ENCODE measurements around the gene AGFG2.

AGFG2 gene

DNA sequence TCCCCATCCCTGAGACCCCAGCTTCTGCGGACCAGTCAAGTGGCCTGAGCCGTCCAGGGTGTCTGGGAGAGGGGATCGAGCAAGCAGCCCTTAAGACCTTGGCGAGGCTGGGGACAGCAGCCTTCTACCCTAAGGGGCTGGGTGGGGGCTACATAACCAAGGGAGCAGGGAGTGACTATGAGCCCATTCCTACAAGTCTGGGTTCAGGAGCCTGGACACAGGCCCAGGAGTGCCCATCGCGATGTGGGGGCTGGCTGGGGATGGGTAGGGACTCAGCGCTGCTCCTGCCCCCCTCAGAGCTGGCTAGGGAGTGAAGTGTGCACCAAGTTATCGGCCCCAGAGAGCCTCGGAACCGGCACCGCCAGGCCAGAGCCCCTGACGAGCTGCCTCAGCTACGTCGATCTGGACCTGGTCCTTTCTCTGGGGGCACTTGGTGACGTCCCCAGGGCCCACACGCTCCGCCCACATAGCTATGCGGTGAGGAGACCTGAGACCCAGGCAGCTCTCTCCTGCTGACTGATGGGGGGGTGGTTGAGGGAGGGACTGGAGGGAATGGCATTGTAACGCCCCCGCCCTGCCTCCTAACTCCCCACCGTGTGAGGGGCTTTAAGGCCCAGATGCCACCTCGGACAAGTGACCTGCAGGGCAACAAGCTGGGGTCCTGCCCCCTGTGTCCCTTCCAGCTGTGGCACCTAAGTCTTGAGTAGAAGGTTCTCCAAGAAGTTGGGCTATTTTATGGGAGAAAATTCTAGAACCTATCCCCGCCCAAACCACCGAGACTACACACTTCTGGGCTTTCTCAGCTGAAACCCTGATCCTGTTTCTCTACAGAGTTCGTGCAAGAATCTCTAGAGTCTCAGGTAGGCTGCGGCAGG is 32.2 kb downstream of the AGFG2 start:
- Histone ChIP-seq H3K9me2 (replicated peaks; ENCODE audit: control insufficient read depth, low read length) (no peaks in the 10 kb centered on the region), H3K27ac (ENCODE audit: low read depth, low read length) (no peak overlapping the region), H3K4me1 (ENCODE audit: control insufficient read depth, low read length) (peaks cover 34% of the 10 kb centered on the region), H3K27me3 (ENCODE audit: control insufficient read depth, low read length) (peaks cover 11% of the 10 kb centered on the region), H3K9me3 (ENCODE audit: control insufficient read depth, insufficient read depth, low read length) (no peaks in the 10 kb centered on the region), H3K36me3 (ENCODE audit: control insufficient read depth, low read length) (peaks cover 18% of the 10 kb centered on the region), H3K79me2 (ENCODE audit: control insufficient read depth, low read length) (no peaks in the 10 kb centered on the region), H3K4me3 (ENCODE audit: low read length) (no peak overlapping the region), H3F3A (ENCODE audit: control insufficient read depth, insufficient read depth) (no peaks in the 10 kb centered on the region), H4K20me1 (ENCODE audit: control insufficient read depth, insufficient read depth, low read depth, low read length) (peaks cover 5% of the 10 kb centered on the region; the same call in 1 of the 2 replicates), H3K4me2 (ENCODE audit: low read length) (no peak overlapping the region)
- TF ChIP-seq, protein P1, sequence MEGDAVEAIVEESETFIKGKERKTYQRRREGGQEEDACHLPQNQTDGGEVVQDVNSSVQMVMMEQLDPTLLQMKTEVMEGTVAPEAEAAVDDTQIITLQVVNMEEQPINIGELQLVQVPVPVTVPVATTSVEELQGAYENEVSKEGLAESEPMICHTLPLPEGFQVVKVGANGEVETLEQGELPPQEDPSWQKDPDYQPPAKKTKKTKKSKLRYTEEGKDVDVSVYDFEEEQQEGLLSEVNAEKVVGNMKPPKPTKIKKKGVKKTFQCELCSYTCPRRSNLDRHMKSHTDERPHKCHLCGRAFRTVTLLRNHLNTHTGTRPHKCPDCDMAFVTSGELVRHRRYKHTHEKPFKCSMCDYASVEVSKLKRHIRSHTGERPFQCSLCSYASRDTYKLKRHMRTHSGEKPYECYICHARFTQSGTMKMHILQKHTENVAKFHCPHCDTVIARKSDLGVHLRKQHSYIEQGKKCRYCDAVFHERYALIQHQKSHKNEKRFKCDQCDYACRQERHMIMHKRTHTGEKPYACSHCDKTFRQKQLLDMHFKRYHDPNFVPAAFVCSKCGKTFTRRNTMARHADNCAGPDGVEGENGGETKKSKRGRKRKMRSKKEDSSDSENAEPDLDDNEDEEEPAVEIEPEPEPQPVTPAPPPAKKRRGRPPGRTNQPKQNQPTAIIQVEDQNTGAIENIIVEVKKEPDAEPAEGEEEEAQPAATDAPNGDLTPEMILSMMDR (IDR thresholded peaks at IDR 0.05; ENCODE audit: low read depth, low read length, poor library complexity, severe bottlenecking), result no peak

DNA sequence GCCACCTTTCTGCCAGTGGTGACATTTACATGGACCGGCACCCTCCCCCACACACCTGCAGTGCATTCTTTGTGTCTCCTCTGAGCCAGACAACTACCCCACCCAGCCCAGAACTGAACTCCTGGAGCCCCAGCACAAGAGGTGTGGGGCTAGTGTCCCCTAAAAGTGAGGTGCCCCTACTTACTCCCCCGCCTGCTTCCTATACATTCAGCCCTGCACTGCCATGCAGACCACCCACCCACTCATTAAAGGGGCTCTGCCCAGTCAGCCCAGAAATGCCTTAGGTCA is 32.8 kb downstream of the AGFG2 start:
- H4K20me1 ChIP-seq (ENCODE audit: control insufficient read depth, insufficient read depth, low read depth, low read length), result peaks cover 5% of the 10 kb centered on the region; the same call in 1 of the 2 replicates
- H3K36me3 ChIP-seq (ENCODE audit: control insufficient read depth, low read length), result peaks cover 24% of the 10 kb centered on the region
- no peak for TF ChIP-seq EZH2phosphoT487 (IDR thresholded peaks at IDR 0.05; ENCODE audit: borderline replicate concordance, low read length)
- TF ChIP-seq, protein P1 (IDR thresholded peaks at IDR 0.05; ENCODE audit: low read depth, low read length, poor library complexity, severe bottlenecking), result no peak

DNA sequence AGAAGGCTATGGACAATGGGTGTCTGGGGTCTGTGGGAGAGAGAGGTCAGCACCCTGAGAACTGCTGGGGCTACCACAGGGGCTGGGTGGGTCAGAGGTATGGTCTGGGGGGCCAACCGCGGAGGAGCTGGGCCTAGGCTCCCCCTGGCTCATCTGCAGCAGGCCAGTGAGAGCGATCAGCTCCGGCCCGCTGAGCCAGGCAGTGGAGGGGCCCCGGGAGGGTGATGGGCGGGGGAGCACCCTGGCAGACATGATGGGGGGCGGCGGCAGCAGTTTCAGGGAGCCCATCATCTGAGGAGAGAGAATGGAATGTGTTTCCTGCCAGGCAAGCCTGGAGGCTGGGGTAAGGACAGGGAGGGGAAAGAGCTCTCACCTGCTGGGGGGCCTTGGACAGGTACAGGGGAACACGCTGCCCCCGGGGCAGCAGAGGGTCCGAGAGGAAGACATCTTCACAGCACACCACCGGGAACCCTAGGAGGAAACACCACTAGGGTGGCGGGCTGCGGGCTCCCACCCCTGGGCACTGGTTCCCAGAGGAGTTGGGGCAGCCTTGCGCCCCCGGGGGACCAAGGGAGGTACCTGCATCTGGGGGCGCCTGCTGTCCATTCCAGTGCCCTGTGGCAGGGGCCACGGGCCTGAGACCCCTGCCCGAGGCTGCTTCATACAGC is 33.4 kb downstream of the AGFG2 start:
- no peak for TF ChIP-seq EZH2phosphoT487 (IDR thresholded peaks at IDR 0.05; ENCODE audit: borderline replicate concordance, low read length)
- TF ChIP-seq, protein P1 (IDR thresholded peaks at IDR 0.05; ENCODE audit: low read depth, low read length, poor library complexity, severe bottlenecking), result peak; percentile 11
- Histone ChIP-seq H3K4me2 (ENCODE audit: low read length) (no peak overlapping the region), H3K27ac (ENCODE audit: low read depth, low read length) (no peak overlapping the region)

More for the DNA sequence above, 32.8 kb downstream of the AGFG2 start:
- Histone ChIP-seq H3K9me2 (replicated peaks; ENCODE audit: control insufficient read depth, low read length) (no peaks in the 10 kb centered on the region), H3K27ac (ENCODE audit: low read depth, low read length) (no peak overlapping the region), H3K79me2 (ENCODE audit: control insufficient read depth, low read length) (no peaks in the 10 kb centered on the region), H3K4me3 (ENCODE audit: low read length) (no peak overlapping the region), H3K4me2 (ENCODE audit: low read length) (no peak overlapping the region), H3K27me3 (ENCODE audit: control insufficient read depth, low read length) (peaks cover 11% of the 10 kb centered on the region), H3K4me1 (ENCODE audit: control insufficient read depth, low read length) (peaks cover 34% of the 10 kb centered on the region), H3K9me3 (ENCODE audit: control insufficient read depth, insufficient read depth, low read length) (no peaks in the 10 kb centered on the region), H3F3A (ENCODE audit: control insufficient read depth, insufficient read depth) (no peaks in the 10 kb centered on the region)

More for the DNA sequence above, 33.4 kb downstream of the AGFG2 start:
- H3K79me2 ChIP-seq (ENCODE audit: control insufficient read depth, low read length), result no peaks in the 10 kb centered on the region
- H3K27me3 ChIP-seq (ENCODE audit: control insufficient read depth, low read length), result peaks cover 11% of the 10 kb centered on the region
- no peak overlapping the region for H3K4me3 ChIP-seq (ENCODE audit: low read length)
- H3K4me1 ChIP-seq (ENCODE audit: control insufficient read depth, low read length), result peaks cover 32% of the 10 kb centered on the region
- H3K9me2 ChIP-seq (replicated peaks; ENCODE audit: control insufficient read depth, low read length), result no peaks in the 10 kb centered on the region
- H3K9me3 ChIP-seq (ENCODE audit: control insufficient read depth, insufficient read depth, low read length), result no peaks in the 10 kb centered on the region
- peaks cover 31% of the 10 kb centered on the region for H3K36me3 ChIP-seq (ENCODE audit: control insufficient read depth, low read length)
- H4K20me1 ChIP-seq (ENCODE audit: control insufficient read depth, insufficient read depth, low read depth, low read length), result peaks cover 5% of the 10 kb centered on the region; the same call in 1 of the 2 replicates
- H3F3A ChIP-seq (ENCODE audit: control insufficient read depth, insufficient read depth), result no peaks in the 10 kb centered on the region

Data from DOHH2 (cell line).